ENCODE data around the gene PLA2G2D. TPM values are rescaled to one million over a fixed set of nuclear protein-coding genes. Genes with fewer than 3 reads are reported as not detected.

Gene PLA2G2D
- total RNA-seq, 1 donor from 2014 or later: not detected

DNA sequence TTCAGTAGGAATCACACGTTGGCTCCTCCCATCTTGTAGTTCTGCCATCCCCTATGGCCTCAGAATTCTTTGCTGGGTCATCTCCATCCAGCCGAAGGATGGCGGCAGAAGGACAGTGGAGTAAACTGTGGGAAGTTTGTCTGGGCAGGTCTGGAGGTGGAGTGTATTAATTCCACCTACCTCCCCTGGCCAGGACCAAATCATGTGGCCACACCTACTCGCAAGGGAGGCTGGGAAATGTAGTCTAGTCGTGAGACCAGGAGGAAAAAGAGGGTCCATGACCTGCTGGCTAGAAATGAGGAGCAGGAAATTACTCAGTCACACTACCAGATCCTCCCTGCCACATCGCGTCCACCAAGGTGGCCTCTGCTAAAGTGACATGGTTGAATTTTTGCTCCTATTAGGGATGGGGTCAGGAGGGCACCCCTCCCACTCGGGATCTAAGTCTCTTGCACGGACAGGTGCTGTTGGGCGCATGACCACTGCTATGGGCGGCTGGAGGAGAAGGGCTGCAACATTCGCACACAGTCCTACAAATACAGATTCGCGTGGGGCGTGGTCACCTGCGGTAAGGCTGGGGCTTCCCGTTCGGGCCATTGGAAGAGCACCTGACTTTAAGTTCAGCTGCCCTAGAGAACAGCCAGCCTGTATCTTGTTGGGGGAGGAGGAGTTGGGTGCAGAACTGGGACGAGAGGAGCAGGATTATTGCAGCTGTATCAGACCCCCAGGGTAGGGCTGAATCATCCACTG lies 29.8 kb downstream of the PLA2G2D start:
- no peak for DNase-seq (ENCODE audit: low read depth, low spot score)

DNA sequence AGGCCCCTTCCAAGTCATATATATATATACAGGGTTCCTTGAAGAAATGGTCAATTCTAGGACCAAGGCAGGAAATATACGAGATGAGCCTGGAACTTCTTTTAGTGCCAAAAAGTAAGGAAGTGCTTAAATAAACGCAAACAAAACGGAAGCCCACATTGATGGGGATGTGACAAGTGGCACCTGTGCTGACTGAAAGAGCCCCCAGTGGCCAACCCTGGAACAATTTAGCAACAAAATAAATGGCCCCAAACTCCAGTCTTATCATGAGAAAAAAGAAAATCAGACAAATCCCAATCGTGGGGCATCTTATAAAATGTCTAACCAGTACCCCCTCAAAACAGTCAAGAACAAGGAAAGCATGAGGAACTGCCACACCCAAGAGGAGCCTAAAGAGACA lies 31.7 kb downstream of the PLA2G2D start:
- no peak for DNase-seq (ENCODE audit: low read depth, low spot score)

DNA sequence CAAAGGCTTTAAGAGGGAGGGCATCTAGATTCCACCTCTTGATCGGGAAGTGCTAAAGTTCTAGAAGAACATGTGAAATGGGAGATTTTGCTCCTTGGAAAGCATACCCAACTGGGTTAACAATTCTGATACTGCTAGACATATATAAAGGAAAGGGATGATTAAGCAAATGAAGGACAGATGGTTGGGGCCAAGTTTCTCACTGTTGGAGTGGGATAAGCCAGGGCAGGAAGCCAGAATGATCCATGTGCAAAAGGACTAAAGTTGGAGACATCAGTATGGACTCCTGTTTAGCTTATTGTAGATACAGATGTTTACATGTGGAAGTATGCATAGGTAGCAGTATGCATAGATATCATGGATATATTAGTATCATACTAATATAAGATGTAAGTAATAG lies 32.5 kb downstream of the PLA2G2D start:
- no peak for DNase-seq (ENCODE audit: low read depth, low spot score)

DNA sequence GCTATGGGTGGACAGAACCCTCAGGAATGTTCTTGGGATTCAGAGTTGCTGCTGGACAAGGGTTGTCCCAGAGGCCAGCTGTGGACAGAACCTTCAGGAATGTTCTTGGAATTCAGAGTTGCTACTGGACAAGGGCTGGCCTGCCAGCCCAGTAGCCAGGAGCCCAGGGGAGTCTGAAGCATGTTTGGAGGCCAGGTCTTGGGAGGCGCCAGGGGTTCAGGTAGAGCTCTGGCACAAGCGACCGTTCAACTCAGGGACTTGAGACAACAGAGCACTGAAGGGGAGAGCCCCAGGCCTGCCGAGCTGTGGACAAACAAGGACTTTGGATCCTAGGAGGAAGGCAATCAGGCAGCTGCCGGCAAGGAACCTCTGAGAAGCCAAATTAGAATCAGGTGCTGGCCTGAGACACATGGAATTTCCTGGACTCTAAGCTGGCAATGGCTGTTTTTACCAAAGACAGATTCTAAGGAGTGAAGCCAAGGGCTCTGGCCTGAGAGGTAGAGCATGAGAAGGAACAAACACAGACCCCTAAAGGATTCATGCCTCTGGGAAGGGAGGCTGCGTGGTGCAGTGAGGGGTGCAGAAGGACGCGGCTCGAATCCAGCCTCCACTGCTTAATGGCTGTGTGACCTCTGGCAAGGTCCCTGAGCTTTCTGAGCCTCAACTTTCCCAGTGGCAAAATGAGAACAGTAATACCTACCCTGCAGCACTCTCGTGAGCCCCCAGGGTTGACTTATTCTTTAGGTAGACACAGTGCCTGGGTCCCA lies 36.0 kb downstream of the PLA2G2D start:
- no peak for DNase-seq (ENCODE audit: low read depth, low spot score)

- DNase-seq (ENCODE audit: low read depth, low spot score): no peak
Measured at GRCh38 chr1:20082772-20083171, 36.6 kb downstream of the PLA2G2D start.

GRCh38 chr1:20081353-20081810 lies 38.0 kb downstream of the PLA2G2D start:
- DNase-seq (ENCODE audit: low read depth, low spot score): no peak

DNA sequence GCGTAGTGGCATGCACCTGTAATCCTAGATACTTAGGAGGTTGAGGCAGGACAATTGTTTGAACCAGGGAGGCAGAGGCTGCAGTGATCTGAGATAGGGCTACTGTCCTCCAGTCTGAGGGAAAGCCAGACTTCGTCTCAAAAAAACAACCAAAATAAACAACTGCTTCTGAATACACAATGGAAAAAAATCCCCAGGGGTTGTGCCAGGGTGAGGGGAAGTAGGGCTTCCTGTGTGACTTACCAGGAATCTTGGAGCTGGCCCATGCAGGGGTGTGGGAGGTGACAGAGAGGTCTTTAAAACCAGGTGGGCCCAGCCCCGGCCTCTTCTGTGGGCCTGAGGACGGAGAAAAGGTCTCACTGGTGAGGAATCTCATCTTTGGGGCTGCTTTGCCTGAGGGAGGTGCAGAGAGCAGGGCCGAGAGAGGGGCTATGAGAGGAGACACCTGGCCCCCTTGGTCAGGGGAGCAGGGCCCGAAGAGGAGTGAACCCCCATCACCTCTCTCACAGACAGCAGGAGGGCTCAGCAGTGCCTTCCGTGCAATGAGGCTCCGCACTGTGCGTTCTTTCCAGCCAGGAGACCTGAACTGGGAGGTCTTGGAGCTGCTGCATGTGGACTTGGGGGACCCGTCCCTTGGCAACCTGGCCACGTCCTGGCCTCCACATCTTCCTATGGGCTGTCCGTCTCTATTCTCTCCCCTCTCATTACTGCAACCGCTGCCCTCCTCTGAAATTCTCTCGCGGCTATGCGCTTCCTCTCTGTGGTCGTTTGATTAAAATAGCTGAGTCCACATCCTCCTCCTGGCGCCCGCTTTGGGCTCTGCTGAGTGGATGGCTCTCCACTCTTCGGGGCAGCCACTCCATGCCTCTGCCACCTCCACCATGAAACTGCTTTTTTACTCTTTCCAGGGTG lies 38.6 kb downstream of the PLA2G2D start:
- no peak for DNase-seq (ENCODE audit: low read depth, low spot score)

DNA sequence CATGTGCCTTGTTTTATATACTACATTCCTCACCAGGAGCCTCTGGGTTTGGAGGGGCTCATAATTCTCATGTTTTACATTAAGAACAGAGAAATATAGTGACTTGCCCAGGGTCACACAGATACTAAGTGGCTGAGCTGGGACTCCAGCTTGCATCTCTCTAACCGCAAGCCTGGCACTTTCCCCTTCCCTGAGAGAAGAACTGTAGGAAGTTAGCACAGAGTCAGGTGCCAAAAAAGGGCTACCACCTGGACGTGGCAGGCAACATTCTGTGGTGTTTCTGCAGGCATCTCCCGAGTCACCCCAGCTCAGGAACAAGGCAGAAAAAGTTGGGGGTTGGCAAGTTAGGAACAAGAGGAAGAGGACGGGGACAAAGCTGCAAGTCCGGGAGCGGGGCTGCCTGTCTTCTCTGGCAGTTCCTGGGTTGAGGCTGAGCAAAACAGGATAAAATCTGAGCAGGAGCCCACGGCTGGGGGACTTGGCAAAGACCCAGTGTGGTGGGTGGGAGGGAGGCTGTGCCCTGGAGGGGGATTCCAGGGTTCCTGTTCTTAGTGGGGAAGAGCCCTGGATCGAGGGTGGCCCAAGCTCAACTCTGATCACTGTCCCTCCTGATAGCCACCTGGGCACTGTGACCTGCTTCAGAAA lies 39.6 kb downstream of the PLA2G2D start:
- no peak for DNase-seq (ENCODE audit: low read depth, low spot score)

DNA sequence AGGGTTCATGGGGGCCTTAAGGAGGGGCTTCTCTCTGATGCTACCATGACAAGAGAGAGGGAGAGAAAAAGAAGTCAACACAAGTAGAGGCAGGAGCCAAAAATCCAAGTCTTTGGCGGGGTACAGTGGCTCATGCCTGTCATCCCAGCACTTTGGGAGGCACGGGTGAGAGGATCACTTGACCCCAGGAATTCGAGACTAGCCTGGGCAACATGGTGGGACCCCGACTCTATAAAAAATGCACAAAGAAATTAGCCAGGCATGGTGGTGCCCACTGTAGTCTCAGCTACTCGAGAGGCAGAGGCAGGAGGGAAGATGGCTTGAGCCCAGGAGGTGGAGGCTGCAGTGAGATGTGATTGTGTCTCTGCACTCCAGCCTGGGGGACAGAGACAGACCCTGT lies 40.6 kb downstream of the PLA2G2D start:
- DNase-seq (ENCODE audit: low read depth, low spot score): no peak

DNA sequence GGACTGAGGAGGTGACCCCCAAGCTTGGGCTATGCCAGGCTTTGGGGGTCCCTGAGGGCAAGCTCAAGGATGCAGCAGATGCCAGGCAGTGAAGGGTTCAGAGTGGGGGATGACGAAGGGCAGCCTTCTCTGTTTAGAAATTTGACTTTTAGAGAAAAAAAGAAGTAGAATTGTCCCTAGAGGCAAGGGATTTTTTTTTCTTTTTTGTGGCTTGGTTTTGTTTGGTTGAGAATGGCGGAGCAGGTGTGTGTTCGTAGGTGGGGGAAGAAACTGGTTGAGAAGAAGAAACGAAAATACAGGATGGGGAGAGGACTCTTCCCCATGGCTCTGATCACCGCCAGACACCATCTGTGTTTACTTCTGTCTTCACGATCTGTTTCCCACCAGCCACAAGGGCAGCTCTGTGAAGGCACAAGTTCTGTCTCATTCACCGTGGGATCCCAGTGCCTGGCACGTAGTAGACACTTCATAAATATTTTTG lies 41.1 kb downstream of the PLA2G2D start:
- DNase-seq (ENCODE audit: low read depth, low spot score): no peak

DNA sequence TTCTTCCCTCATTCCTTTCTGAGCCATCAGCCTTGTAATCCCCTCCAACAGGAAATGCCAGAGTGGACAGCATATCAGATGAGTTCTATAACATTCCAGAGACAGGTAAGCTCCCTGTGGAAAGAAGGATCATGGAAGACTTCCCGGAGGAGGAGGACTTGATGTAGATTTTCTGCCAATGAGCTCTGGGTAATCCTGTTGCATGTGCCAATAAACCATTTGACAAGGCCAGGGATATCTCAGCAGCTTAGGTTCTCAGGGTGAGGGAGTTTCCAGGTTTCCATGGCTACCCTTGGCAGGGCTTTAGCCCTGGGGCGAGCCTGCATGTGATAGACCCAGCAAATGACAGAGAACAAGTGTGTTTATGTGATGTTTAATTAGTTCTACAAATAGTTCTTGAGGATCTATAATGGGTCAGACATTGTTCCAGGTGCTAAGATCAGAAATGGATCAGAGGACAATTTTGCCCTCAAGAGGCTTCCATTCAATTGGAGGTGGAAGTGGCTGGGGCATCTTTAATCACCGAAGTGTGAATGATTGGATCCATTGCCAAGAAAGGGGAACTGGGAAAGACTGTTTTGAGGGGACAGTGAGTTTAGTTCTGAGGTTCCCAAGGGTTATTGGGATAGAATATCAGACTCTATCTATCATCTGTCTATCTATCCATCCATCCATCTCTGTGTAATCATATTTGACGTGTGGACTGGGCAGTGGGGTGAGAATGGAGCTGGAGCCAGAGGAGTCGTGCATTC lies 42.5 kb downstream of the PLA2G2D start:
- DNase-seq (ENCODE audit: low read depth, low spot score): no peak

DNA sequence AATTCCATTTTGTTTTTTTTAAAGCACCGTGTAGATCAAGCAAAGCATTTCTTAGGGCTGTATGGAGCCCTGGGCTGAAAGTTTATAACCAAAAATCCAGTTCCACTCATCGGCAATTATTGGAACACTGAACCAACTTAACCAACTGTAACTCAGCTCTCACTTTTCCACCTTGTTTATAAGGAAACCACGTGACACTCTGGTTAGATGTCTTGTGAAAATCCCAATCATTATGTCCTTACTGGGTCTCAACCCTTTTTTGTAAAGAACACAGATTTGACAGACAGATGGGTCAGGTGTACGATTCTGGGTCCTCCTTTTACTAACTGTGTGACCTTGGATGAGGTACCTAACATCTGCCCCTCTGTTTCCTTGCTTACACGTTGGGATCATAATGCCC lies 43.1 kb downstream of the PLA2G2D start:
- no peak for DNase-seq (ENCODE audit: low read depth, low spot score)

GRCh38 chr1:20075345-20075744 lies 44.0 kb downstream of the PLA2G2D start:
- DNase-seq (ENCODE audit: low read depth, low spot score): no peak

DNA sequence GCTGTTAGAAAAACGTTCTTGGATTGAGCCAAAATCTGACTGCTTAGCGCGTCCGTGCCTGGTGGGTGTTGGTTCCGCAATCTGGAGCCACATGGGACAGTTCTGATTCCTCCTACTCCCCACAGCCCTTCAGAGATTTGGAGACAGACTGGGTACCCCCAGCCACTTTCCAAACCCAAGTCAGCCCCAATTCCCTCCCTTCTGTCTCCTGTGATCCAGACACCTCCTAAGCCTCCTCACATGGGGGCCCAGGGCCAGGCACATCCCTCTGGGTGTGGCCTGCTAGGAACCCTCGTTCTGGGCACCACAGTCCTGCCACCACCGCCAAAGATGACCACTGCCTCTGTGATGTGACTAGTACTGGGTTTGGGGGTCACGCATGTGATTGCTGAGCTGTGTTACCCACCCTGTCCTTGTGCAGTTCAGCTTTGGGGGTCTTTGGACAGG lies 44.6 kb downstream of the PLA2G2D start:
- no peak for DNase-seq (ENCODE audit: low read depth, low spot score)

DNA sequence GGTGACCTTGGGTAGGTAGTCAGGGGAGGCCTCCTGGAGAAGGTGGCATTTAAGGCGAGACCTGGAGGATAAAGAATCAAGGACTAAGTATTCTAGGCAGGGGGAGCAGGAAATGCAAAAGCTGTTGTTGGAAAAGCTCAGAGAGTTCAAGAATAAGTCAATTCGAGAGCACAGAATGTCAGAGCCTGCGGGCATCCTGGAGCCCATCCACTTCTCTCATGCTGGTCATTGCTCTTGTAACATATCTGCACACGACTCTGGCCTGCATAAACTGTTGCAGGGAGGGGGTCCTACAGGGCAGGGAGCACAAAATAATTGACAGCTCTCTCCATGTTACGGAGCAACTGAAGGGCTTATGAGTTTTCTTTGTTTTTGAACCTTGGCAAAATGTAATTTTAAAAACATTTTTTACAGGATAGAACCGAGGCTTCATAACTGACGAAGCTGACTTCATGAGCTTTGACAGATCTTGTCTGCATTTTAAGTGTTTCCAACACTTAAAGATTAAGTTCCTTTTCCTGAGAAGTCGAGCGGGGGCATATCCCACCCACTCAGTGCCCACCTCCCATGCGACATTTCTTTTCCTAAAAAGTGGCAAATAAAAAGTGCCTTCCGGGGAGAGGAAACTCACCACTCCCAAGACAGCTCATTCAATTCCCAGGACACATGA lies 45.1 kb downstream of the PLA2G2D start:
- no peak for DNase-seq (ENCODE audit: low read depth, low spot score)

DNA sequence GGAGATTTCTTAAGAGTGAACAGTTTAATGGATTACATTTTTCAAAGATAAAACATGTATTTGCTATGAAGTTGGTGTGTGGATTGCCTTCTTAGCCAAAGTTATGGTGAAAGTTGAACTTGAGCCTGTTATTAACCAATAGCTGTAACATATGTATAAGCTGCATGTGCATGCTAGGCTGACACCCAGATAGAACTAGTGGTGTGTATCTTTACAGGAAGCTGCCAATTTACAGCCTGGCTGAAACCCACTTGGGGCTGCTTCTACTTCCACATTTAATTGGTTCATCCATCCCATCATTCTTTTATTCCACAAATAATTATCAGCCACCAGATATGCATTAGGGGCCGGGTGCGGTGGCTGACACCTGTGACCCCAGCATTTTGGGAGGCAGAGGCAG lies 46.1 kb downstream of the PLA2G2D start:
- DNase-seq (ENCODE audit: low read depth, low spot score): no peak

GRCh38 chr1:20072771-20073170 lies 46.6 kb downstream of the PLA2G2D start:
- no peak for DNase-seq (ENCODE audit: low read depth, low spot score)

GRCh38 chr1:20071416-20071815 lies 47.9 kb downstream of the PLA2G2D start:
- no peak for DNase-seq (ENCODE audit: low read depth, low spot score)

DNA sequence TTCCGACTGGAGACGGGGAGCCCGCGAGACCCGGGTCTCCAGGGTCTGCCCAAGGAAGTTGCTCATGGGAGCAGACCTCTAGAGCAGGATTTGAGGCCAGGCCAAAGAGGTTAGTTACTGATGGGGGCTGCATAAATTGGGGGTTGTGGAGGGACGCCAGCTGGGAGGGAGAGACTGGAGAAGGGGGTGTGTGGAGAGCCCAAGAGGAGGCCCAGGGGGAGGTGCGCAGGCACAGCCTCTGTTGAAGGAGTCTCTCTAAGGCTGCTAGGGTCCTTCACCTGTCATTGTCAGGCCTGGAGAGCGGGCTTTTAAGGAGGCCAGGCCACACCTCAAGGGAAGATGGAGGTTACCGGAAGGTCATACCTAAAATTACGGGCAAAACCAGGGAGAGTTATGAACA lies 49.0 kb downstream of the PLA2G2D start:
- DNase-seq (ENCODE audit: low read depth, low spot score): no peak

GRCh38 chr1:20069874-20070273 lies 49.5 kb downstream of the PLA2G2D start, which contains the start of gene PLA2G5:
Gene PLA2G5 (plus strand): TSS chr1:20070194. CDS start chr1:20084831, 14,637 bp downstream.
- no peak for DNase-seq (ENCODE audit: low read depth, low spot score)
